Stimulated activated CD8-positive, alpha-beta memory T cell treated with anti-CD3 and anti-CD28 coated beads, Interleukin-15, amount 100 ng/mL, for 4 hours (primary cell): ENCODE results near the gene TCF12.
"Not testable (repeated sequence)": the region's sequence is repeated elsewhere in the genome, so short reads cannot be mapped to it uniquely, and the experiment has no call there.

Experiments
- DNase-seq, 2 donors: peaks; one replicate each; pipeline ENCODE4 v3.0.0-alpha.2; 2020; ENCODE audit warnings: low read depth in 2 of 2

Gene TCF12

DNA sequence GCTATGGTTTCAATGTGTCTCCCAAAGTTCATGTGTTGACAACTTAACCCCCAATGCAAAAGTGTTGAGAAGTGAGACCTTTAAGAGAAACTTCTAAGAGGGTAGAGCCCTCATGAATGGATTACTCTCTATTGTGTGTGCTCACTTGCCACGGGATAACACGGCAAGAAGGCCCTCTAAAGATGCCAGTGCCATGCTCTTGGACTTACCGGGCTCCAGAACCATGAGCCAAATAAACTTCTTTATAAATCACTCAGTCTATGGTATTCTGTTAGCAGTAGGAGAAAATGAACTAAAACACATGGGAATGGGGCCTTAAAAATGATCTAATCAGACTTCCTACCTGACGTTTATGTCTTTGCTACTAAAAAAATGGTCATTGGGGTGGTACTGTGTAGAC is 2.6 kb upstream of the TCF12 start:
- no peak for DNase-seq

DNA sequence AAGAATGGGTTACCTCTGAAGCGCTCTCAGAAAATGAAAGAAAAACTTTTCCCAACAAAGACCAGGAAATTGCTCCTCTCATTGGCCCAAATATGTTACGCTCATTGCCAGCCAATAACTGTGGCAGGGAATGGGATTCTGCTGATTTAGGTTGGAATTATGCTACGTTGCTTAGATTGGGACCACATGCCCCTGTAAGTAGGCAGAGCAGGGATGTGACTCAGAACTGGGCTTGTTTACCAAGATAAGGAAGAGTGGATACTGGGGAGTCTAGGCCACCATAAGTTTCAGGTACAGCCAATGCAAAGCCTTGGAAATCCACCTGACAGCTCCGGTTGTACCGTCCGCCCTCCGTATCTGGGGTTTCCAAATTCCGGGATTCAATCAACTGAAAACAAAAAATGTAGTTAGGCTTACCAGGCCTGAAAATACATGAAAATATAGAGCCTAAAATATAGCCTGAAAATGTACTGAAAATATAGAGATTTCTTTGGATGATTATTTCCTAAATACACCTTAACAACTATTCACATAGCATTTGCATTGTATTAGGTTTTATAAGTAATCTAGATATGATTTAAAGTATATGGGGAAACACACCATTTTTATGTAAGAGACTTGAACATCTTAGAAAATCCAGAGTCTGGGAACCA is 1.5 kb upstream of the TCF12 start:
- no peak for DNase-seq

DNA sequence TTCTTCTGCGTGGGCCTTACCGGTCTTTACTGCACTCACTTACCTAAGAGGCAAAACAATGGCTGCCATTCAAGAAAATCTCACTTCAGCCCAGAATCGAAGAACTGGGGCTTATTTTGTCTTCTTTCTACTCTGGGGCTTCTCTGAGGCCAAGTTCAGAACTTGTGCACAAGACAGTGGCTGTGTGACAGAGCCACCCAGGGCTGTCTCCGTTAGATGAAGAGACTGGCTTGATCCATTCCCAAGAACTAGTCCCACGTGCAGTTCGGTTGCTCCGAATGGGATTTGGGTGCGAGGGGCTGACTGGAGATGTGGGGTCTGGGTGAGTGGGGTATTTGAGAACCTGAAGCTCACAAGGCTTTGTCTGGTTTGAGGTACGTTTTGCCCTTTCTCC is 795 bp upstream of the TCF12 start:
- DNase-seq = no peak

DNA sequence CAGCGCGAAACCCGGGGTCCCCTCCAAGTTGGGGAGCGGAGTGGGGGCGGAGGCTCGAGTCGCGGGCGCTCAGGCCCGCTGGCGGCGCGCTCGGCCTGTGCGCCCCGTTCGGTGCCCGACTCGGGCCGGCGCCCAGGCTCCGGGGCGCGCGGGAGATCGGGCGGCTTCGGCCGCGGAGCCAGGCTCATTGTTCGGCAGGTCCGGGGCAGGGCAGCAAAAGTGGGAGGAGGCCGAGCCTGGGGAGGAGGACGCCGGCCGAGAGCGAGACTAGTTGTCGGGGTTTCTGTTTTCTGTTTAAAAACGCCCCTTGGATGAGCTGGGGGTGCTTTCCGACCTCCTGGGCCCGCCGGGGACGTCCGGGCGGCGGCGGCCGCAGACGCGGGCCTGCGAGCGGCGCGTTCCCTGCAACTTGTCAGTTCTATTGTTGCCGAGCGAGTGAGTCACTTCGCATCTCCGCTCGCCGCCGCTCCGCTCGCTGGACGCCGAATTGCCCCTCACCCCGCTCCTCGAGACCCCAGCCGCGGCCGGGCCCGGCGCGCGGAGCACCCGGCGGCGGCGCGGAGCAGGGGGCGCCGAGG is 676 bp downstream of the TCF12 start:
- DNase-seq = peak in 1 of 2 donors; percentile 43

DNA sequence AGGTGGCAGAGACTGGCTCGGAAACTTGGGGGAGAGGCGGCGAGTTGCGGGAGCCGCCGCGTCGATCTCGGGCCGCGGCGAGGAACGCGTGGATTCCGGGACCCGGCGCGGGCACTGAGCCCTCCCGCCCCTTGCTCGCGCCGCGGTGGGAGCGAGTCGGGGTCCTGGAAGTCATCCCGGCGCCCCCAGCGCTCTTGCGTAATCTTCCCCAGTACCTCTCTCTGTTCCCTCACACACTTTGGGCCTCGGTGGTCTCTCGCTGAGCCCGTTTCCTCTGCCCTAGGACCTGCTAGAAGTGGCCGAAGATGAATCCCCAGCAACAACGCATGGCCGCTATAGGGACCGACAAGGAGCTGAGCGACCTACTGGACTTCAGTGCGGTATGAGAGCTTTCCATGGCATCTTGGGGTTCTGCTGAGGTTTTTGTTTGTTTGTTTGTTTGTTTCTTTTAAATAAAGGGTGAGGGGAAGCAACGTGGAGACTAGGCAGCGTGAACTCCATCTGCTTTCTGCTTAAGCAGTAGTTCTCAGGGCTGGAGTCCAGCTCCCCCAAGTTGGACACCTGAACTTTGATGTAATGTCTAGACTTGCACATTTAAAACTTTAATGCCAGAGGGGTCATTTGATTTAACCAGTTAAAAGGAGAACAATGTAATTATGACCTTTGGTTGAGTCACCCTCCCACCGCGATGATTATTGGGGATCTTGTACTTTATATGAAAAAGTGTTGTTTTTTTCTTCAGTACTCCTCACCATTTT is 1.3 kb downstream of the TCF12 start:
- DNase-seq = no peak

DNA sequence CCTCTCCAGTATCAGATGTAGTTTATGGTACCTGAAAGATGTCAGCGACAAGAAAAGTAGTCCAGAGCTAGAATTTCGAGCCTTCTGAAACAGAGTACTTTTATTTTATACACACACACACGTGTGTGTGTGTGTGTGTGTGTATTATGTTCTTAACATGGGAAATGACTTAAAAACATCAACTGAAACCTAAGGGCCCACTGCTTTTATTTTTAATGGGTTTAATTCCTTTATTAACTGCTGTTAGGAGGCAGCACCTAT is 1.9 kb downstream of the TCF12 start:
- DNase-seq = no peak

DNA sequence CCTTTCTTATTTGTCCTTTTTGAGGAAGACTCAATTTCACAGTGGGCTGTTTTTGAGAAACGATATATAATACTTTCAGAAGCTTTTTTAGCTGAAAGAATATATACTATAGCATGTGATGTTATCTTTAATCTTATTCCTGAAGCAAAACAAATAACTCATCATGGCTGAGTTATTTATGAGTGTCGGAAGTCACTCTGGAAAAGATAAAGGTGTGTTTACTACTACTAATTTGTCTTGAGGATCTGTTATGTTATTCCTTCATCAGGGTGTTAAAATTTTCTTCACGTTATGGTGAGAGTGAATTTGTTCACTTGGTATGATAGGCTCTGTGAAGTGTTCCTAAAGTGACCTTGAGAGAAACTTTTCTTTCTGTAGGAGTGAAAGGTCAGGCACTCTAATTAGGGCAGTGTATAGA is 4.7 kb downstream of the TCF12 start:
- no peak for DNase-seq

DNA sequence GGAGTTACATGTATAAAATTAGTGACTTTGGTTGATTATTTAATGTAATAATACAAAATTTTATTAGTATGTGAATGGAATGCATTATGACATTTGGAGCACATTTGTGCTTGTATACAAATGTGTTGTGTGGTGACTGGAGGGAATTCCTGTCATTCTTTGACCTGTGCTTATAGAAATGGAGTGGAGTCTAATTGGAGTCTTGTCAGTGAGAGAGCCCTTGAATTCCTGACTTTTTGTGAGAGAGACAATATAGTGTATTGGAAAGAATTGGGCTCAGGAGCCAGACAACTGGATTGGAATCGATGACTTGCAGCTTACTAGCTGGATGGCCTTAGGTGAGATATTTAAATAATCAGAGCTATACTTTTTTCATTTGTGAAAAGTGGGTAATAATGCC is 9.4 kb downstream of the TCF12 start:
- DNase-seq = no peak

DNA sequence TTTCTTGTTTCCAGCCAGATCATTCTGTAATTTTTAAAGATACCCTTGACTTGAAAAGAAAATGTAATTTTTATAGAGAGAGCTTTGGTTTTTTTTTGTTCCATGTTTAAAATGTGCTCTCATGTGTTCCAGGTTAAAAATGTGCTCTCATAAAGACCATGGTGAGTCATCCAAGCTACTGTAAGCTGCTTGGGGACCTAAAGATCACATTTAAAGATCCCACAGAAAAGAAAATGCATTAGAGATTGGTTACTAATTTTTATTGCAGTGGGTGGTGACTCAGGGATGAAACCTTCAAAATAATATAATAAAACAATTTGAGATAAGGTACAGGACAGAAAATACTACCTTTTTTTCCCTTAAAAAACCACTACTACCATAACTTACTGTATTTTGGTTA is 11.0 kb downstream of the TCF12 start:
- DNase-seq = no peak

DNA sequence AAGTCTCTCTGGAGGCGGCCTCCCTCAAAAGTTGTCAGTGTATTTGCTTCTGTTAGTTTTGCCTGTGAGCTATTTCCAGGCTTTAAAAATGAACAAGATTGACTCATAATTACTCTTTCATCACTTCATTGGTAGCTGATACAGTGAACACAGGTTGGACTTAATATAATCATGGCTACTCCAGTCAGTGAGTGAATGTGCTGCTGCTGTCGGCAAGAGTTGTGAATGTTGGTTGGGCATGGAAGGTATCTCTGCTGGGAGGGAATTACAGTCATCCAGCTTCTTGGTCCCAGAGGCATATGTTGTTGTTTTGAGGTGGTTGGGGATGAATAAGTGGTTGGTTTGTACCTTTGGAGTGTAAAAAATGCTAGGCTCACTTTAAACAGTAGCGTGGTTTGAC is 11.5 kb downstream of the TCF12 start:
- no peak for DNase-seq

DNA sequence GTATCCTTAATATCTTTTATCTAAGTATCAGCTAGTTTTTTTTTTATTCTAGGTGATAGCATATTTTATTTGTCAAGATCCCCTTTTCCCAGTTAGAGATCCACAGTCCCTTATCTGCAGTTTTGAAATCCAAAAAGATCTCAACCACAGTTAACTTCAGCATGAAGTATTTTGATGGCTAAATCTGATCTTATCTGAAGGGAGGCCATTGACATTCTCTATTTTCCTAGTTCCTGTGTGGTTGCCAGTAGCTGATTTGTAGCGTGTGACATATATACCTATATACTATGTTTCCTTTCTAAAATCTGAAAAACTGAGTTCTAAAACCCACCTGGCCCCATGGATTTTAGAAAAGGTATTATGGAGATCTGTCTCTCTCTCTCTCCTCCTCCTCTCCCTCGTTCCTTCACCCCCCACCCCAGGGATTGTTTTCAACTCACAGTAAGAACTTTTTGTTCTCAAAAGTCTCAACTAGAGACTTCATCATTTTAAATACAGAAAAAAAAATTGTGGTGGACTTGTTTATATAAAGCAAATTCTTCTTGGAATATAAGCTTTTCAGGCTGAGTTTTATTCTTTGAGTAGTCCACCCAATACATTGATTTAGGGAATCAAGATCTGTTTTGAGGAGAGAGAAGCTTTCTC is 12.3 kb downstream of the TCF12 start:
- no peak for DNase-seq

DNA sequence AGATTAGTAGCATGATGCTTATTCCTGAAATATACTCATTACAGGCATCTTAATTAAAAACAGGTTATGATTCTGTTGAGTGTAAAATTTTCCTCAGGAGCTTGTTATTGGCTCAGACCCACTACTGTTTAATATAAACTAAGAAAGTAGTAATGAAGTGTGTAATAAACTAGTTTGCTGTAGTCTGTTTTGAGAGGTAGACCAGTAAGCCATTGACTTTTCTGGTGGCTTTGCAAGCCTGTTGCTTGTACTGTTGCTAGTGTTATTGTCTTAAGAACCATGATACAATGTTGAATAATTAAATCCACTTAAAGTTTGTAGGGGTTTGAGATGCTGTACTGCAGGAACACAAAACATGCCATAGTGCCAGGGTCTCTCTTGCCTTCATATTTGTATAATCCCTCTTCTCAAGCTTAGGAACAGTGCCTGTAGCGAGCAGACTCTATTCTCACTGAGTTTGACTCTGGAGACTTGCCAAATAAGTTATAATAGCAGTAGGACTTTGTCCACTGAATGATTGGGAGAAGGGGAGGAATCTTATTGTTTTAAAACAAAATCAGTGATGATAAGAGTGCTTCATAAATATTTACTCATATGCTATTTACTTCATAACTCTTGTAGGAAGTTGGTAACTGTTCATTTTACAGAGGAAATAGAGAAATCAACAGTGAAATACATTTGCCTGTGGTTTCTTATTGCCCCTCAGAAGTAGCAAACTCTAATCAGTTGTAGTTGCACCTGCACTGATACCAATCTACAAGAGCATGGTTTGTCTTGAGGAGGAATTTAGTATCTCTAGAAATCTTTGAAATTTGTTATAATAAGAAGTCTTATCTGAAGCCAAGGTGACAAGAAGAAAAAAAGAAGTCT is 13.4 kb downstream of the TCF12 start:
- no peak for DNase-seq

DNA sequence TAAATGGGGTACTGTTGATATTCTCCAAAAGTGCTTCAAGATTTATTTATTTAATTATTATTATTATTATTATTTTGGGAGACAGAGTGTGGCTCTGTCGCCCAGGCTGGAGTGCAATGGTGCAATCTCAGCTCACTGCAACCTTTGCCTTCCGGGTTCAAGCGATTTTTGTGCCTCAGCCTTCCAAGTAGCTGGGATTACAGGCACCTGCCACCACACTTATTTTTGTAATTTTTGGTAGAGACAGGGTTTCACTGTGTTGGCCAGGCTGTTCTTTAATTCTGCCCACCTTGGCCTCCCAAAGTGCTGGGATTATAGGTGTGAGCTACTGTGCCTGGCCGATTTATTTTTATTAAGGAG is 14.0 kb downstream of the TCF12 start:
- DNase-seq = not testable (repeated sequence)

DNA sequence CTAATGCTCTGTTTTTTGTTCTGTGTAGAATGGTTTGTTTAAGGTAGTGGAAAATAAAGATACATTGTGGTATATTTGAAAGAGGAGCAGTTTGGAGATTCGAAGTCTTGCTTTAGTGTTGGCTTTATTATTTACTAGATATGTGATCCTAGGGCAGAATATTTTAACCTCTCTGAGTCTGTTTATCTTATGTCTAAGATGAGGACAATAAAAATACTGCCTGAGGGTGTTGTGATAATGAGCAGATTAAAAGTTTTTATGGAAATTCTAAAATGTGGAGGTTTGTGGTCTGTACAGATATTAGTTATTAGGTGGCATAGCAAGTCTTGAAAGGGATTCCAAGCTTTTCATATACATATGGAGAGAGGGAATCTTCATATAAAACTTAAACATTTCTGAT is 15.0 kb downstream of the TCF12 start:
- no peak for DNase-seq

DNA sequence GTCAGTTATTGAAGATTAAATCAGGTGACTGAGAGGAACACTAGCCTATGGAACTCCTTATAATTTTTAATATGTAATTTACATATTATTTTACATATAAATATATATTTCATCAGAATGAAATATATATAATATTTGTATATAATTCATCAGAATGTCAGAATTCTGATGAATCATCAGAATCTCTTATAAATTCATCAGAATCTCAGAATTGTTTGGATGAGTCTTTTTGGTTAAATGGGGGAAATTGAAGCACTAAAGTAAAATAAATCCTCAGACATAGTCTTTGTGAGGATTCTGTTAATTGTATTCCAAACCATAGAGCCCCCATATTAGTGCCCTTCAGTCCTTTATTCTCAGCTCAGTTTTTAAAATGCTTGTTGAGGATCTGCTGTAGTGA is 15.4 kb downstream of the TCF12 start:
- DNase-seq = no peak

DNA sequence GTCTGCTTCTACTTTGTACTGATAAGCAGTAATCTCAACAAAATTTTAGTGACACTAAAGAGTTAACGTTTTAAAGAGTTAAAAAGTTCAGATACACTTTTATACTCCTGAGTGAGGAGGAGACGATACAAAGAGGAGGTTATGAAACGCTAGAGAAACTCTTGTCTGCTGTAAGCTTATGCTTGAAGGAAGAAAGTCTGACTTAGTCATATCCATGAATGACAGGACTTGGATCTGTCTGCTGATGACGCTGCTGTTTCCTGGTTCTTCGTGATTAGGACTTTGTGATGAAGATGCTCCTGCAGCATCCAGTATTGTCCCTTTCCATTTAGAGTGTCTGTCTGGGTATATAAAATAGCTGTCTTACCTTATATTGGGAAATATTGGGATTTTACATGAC is 15.8 kb downstream of the TCF12 start:
- DNase-seq = no peak

DNA sequence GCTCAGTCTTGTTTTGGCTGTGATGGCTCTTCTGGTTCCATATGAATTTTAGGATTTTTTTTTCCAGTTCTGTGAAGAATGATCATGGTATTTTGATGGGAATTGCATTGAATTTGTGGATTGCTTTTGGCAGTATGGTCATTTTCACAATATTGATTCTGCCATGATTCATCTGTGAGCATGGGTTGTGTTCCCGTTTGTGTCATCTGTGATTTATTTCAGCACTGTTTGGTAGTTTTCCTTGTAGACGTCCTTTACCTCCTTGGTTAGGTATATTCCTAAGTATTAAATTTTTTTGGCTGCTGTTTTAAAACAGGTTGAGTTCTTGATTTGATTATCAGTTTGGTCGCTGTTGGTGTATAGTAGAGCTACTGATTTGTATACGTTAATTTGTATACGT is 18.5 kb downstream of the TCF12 start:
- DNase-seq = no peak

DNA sequence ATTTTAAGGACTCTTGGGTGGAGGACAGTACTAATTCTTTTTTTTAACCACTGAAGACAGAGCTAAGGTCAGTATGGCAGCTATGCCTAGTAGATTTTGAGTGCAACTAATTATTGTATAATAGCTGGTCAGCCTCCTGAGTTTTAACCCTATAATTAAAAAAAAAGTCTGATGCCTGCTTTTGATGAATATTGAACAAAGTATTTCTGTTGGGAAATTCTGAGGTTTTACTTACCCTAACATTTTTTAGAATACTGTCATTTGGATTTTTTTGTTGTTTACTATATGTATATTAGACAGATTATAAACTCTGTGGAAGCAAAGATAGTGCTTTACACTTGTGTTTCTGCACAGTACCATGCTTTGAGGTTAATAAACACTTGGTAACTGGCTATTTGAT is 20.8 kb downstream of the TCF12 start:
- no peak for DNase-seq

DNA sequence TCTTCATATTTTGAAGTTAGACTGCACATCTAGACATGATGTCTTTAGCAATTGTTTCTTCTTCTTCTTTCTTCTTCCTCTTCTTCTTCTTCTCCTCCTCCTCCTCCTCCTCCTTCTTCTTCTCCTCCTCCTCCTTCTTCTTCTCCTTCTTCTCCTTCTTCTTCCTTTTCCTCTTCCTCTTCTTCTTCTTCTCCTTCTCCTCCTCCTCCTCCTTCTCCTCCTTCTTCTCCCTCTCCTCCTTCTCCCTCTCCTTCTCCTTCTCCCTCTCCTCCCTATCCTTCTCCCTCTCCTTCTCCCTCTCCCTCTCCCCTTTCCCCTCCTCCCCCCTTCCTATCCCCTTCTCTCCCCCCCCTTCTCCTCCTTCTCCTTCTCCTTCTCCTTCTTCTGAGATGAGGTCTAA is 21.9 kb downstream of the TCF12 start:
- DNase-seq = no peak

DNA sequence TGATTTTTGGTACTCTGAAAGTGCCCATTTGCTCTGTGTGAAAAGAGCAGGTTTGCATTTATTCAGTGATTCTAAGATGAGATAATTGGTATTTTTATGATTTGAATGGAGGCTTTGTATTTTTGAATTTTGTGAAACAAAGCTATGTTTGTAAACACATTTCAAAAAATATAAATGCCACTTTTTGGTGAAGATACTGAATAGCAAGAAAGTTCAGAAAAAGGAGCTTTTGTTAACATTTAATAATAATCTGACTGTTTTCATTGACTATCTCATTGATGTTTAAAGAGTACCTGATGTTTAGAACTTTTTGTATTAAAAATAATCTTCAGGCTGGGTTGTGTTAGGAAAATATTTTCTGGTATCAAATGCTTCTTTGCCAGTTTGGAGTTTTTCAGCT is 23.7 kb downstream of the TCF12 start:
- DNase-seq = no peak

DNA sequence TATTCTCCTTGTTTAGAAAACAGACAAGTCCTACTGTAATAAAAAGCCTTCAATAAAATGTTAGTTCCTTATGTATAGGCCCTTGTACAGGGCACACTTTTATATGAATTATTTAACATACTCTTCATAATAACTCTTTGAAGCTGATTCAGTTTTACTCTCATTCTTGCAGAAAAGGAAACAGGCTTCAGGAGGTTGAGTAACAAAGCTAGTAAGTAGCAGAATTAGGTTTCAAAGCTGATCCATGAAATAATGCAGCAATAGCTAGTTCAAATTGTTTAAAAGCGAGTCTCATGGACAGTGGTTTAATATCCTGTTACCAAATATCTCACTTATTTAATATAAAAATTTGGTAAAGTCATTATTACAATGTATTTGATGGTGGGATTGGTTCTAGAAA is 25.0 kb downstream of the TCF12 start:
- DNase-seq = no peak

DNA sequence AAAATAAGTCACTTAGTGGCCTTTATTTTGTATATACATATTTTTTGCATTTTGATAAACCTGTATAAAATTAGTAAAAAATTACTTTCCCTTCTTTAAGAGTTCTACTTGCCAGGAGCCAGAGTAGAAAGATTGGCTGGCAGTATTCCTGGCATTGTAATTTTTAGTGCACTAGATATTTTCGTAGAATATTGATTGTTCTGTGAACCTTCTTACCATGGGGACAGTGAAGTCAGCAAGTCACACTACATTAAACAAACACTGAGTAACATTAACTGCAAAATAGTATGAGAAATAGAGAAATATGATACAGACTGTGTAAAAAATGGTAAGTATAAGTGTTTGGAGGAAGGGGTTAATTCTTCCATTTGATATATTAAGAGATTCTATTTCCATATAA is 26.0 kb downstream of the TCF12 start:
- no peak for DNase-seq
